SHP77 treated with DMSO at 0.1 percent for 48 hours (cell line): Measurements from ENCODE around the gene TGFBR1.

Experiments
- DNase-seq: peaks from one replicate; lab custom pipeline; 2025; lab: John Stamatoyannopoulos, UW

The TGFBR1 gene

GRCh38 chr9:99104459-99105151 is at the start of gene TGFBR1:
TSS of gene TGFBR1 (plus strand) at chr9:99105113. CDS start at chr9:99105206, 93 bp downstream.
- peak; percentile 95 for DNase-seq

GRCh38 chr9:99055384-99055783 is 49.5 kb upstream of the TGFBR1 start:
- no peak for DNase-seq

DNA sequence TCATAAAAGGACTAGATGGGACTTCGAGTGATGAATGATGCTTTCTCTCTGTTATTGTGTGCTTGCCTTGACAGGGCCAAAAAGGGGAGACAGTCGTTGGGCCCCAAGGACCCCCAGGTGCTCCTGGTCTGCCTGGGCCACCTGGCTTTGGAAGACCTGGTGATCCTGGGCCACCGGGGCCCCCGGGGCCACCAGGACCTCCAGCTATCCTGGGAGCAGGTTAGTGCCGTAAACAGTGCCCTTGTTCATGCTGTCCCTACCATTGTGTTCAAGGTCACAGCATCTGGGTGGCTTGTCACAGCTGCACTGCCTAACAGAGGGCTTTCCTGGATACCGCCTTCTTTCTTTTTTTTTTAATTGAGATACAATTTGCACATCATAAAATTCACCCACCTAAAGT is 48.7 kb upstream of the TGFBR1 start:
- no peak for DNase-seq

GRCh38 chr9:99056886-99057664 is 47.8 kb upstream of the TGFBR1 start:
- DNase-seq: no peak

DNA sequence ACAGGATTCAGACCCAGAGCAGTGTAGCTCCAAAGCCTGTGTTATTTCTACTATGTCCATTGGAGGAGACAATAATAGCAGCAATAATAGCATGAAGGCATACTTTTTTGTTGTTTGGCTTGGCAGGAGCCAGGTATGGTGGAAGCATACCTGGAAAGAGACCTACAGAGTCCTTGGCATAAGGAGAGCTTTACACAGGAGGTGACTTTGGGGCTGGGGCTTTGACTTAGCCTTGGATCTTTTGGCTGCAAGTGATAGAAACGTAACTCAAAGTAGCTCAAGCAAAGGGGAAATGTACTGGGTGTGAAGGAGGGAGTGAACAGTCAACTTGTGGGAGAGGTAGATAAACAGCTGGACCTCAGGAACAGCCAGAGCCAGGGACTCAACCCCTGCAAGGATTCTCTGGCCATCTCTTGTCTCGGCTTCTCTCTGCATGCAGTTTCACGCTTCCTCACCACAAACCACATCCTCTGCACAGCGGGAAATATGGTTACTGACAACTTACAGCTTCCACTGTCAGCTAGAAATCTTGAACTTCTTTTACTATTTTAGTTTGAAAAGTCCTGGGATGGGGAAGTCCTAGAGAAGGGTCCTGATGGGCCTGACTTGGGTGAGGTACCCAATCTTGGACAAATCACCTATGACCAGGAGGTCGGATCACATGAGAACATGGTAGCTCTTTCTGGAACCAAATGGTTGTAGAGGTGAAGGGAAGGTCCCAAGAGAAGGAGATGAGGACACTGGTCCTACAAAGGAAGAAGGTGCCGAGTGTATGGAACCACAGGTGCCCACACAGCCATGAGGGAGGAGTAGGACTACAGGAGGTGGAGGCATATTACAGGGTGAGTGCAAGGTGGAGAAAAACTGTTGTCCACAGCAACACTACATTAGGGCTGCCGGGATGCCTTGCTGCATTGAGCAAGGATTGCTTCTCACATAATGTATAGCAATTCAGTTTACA is 47.0 kb upstream of the TGFBR1 start:
- DNase-seq: no peak

- no peak for DNase-seq
Measured at GRCh38 chr9:99058964-99059921, 45.7 kb upstream of the TGFBR1 start.

DNA sequence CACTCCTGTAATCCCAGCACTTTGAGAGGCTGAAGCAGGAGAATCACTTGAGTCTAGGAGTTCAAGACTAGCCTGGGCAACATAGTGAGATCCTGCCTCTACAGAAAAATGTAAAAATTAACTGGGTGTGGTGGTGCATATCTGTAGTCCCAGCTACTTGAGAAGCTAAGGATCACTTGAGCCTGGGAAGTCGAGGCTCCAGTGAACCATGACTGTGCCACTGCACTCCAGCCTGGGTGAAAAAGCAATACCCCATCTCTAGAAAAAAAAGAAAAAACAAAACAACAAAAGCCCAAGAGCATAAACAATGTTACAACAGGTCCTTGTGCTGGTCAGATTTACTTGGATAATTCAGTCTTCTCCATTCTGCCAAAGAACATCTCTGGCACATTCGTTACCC is 44.3 kb upstream of the TGFBR1 start:
- DNase-seq: no peak

GRCh38 chr9:99062549-99062948 is 42.4 kb upstream of the TGFBR1 start:
- no peak for DNase-seq

GRCh38 chr9:99063522-99063921 is 41.4 kb upstream of the TGFBR1 start:
- DNase-seq: no peak

DNA sequence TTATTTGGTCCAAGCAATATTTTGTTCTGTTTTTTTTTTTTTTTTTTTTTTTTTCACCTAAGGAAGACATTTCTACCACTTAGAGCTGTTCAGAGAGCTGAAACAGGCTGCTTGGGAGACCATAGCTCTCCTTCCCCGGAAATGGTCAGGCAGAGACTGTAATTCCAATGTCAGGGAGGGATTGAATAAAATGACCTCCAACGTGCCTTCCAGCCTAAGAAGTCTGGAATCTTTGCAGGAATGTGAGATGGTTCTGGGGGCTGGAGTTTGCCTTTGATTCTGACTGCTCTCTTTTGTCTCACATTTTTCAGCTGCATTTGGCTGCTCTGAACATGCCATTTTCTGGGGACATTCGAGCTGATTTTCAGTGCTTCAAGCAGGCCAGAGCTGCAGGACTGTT is 38.3 kb upstream of the TGFBR1 start:
- no peak for DNase-seq

DNA sequence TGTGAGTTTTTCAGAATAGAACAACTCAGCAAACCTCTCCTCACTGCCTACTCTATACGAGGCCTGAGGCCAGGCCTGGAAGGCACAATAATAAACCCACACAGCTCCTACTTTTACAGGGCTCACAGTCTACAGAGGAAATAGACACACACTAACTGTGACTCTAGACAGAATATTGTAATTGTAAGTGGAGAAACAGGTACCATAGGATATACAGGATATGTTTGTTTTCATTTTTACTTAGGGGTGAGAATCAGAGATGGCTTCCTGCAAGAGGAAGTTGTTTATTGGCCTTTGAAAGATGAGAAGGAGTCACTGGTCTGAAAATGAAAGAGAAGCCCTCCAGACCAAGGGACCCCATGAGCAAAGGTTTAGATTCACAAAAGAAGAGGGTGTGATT is 35.8 kb upstream of the TGFBR1 start:
- no peak for DNase-seq

- DNase-seq: no peak
Measured at GRCh38 chr9:99069546-99069945, 35.4 kb upstream of the TGFBR1 start.

DNA sequence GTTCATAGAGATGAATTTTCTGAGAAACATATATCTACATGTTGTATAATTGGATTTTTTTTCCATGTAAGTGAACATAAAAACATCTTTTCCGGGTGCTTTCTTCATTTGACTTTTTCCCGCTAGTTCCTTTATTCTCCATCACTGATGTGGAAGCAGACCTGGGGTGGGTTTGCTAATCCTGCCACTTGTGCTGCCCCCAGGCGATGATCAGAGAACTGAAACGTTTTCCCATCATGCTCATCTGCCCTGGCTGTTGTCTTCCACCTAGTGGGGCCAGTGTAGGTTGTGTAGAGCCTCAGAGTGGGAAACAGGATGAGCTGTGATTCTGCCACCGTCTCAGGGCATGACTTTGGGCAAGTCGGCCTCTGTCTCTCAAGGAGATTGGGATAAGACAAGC is 34.2 kb upstream of the TGFBR1 start:
- no peak for DNase-seq

GRCh38 chr9:99071313-99072039 is 33.4 kb upstream of the TGFBR1 start:
- DNase-seq: no peak

DNA sequence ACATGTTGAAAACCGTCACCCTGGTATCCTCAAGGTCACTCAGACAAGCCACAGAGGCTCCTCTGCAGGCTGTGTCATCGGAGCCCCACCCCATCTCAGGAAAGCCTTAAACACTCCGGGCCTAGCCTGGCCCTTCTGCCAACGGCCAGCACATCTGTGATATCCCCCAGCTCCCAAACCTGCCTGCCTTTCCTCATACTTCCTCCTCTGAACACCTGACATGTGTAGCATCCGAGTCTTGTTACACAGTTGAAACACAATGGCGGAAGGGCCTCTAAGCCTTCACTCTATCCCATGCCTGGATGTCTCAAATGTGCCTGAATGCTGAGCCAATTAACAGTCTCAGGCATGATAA is 32.9 kb upstream of the TGFBR1 start:
- no peak for DNase-seq

DNA sequence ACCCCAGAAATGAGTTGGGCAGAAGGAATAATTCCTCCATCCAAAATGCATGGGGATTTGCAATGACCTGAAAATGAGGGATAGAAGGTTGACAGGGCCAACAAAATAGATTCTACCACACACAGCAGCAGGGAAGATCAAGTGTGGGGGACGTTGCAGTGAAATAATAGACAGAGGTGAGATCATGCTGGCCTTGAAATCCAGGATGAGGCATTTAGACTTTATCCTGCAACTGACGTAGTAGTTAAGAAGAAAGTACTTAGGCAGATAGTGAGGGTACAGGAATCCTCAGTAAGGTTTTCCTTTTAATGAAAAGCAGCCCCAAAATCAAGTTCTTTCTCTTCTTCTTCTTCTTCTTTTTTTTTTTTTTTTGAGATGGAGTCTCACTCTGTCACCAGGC is 31.6 kb upstream of the TGFBR1 start:
- no peak for DNase-seq

GRCh38 chr9:99073985-99074901 is 30.7 kb upstream of the TGFBR1 start:
- no peak for DNase-seq

DNA sequence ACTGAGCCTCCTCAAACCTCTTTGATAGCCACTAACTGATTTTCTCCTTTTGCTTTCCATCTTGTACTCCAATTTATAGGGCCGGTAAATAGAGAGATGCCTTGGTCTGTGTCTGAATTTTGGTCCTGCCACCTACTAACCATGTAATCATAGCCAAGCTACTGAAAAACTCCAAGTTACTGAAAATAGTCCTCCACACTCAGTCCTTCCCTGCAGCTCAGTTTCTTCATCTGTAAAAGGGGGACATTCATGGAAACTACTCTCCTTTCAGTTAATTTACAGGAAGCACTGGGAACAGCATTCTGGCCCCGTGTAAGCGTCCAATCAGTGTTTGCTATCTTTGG is 30.0 kb upstream of the TGFBR1 start:
- no peak for DNase-seq

GRCh38 chr9:99075246-99075912 is 29.5 kb upstream of the TGFBR1 start:
- no peak for DNase-seq
